ENCODE measurements around the gene TCF7L1. TPM values are rescaled to one million over a fixed set of nuclear protein-coding genes. Genes with fewer than 3 reads are reported as not detected.
"Not testable (repeated sequence)": the region's sequence is repeated elsewhere in the genome, so short reads cannot be mapped to it uniquely, and the experiment has no call there.

The TCF7L1 gene
- total RNA-seq, 1 donor from 2014 or later, result 4.5 TPM

- ATAC-seq, result no peak
Observed at GRCh38 chr2:85132397-85132796, 795 bp upstream of the TCF7L1 start.

- peak; percentile 15 for ATAC-seq
Observed at GRCh38 chr2:85133751-85134254, 611 bp downstream of the TCF7L1 start.

- ATAC-seq, result peak; percentile 12
Observed at GRCh38 chr2:85134255-85134895, 1.2 kb downstream of the TCF7L1 start.

GRCh38 chr2:85134896-85135659 lies 1.9 kb downstream of the TCF7L1 start:
- no peak for ATAC-seq

GRCh38 chr2:85135660-85135914 lies 2.4 kb downstream of the TCF7L1 start:
- ATAC-seq, result no peak

- no peak for ATAC-seq
Observed at GRCh38 chr2:85137156-85137555, 4.0 kb downstream of the TCF7L1 start.

- no peak for ATAC-seq
Observed at GRCh38 chr2:85143463-85144082, 10.4 kb downstream of the TCF7L1 start.

GRCh38 chr2:85145116-85145820 lies 12.1 kb downstream of the TCF7L1 start:
- ATAC-seq, result no peak

GRCh38 chr2:85148190-85148589 lies 15.0 kb downstream of the TCF7L1 start:
- no peak for ATAC-seq

GRCh38 chr2:85151026-85151425 lies 17.8 kb downstream of the TCF7L1 start:
- no peak for ATAC-seq

GRCh38 chr2:85152895-85153294 lies 19.7 kb downstream of the TCF7L1 start:
- ATAC-seq, result no peak

- no peak for ATAC-seq
Observed at GRCh38 chr2:85154048-85154753, 21.0 kb downstream of the TCF7L1 start.

- not testable (repeated sequence) for ATAC-seq
Observed at GRCh38 chr2:85155082-85155481, 21.9 kb downstream of the TCF7L1 start.

GRCh38 chr2:85156153-85156552 lies 23.0 kb downstream of the TCF7L1 start:
- no peak for ATAC-seq

GRCh38 chr2:85156619-85157018 lies 23.4 kb downstream of the TCF7L1 start:
- ATAC-seq, result no peak

- no peak for ATAC-seq
Observed at GRCh38 chr2:85157345-85157744, 24.2 kb downstream of the TCF7L1 start.

- no peak for ATAC-seq
Observed at GRCh38 chr2:85158559-85159273, 25.5 kb downstream of the TCF7L1 start.

GRCh38 chr2:85159589-85159988 lies 26.4 kb downstream of the TCF7L1 start:
- no peak for ATAC-seq

- no peak for ATAC-seq
Observed at GRCh38 chr2:85160966-85161960, 28.1 kb downstream of the TCF7L1 start.

- ATAC-seq, result no peak
Observed at GRCh38 chr2:85162746-85163301, 29.6 kb downstream of the TCF7L1 start.
